Measurements from ENCODE around the gene CCDC91.

GRCh38 chr12:28292699-28293098, 102.4 kb downstream of the CCDC91 start:
- TF ChIP-seq CTCF (IDR thresholded peaks at IDR 0.05), result no peak
- TF ChIP-seq POLR2A (IDR thresholded peaks at IDR 0.05), result no peak
